GM23248 (cell line): ENCODE results near the gene BMP2K. TPM values are rescaled to one million over a fixed set of nuclear protein-coding genes. Genes with fewer than 3 reads are reported as not detected.

Source experiments
- DNase-seq: peaks from one replicate; pipeline ENCODE4 v3.0.0-alpha.2; 2015
- H2AFZ ChIP-seq: fragments of 200-600 bp; sonication (generic); 2 replicates; pipeline ENCODE4 v1.6.1; 2016; ENCODE audit warnings: antibody characterized with exemption
- H3F3A ChIP-seq: fragments of 200-600 bp; sonication (generic); 2 replicates; pipeline ENCODE4 v1.6.1; 2016; ENCODE audit warnings: mild to moderate bottlenecking, antibody characterized with exemption, mixed run types; ENCODE audit not compliant: insufficient read depth
- H3K27ac ChIP-seq: fragments of 200-600 bp; sonication (generic); 2 replicates; pipeline ENCODE4 v1.5.1; 2016; ENCODE audit warnings: mild to moderate bottlenecking
- H3K27me3 ChIP-seq: fragments of 200-600 bp; sonication (generic); replicated peaks from 2 replicates; pipeline ENCODE4 v1.6.1; 2016; ENCODE audit warnings: mild to moderate bottlenecking; ENCODE audit not compliant: insufficient read depth
- H3K36me3 ChIP-seq: fragments of 200-600 bp; sonication (generic); 2 replicates; pipeline ENCODE4 v1.6.1; 2016; ENCODE audit warnings: low read depth, mild to moderate bottlenecking
- H3K4me1 ChIP-seq: fragments of 200-600 bp; sonication (generic); 2 replicates; pipeline ENCODE4 v1.6.1; 2016; ENCODE audit warnings: mild to moderate bottlenecking; ENCODE audit not compliant: insufficient read depth
- H3K4me2 ChIP-seq: fragments of 200-600 bp; sonication (generic); one replicate; pipeline ENCODE4 v1.6.1; 2016; ENCODE audit warnings: mild to moderate bottlenecking; ENCODE audit not compliant: unreplicated experiment
- H3K4me3 ChIP-seq: fragments of 200-600 bp; sonication (generic); 2 replicates; pipeline ENCODE4 v1.5.1; 2016; ENCODE audit warnings: mild to moderate bottlenecking
- H3K79me2 ChIP-seq: fragments of 200-600 bp; sonication (generic); 2 replicates; pipeline ENCODE4 v1.6.1; 2016; ENCODE audit warnings: mild to moderate bottlenecking; ENCODE audit not compliant: insufficient read depth
- H3K9ac ChIP-seq: fragments of 200-600 bp; sonication (generic); 2 replicates; pipeline ENCODE4 v1.6.1; 2016; ENCODE audit warnings: mild to moderate bottlenecking
- H3K9me2 ChIP-seq: fragments of 200-600 bp; sonication (generic); 2 replicates; pipeline ENCODE4 v1.6.1; 2016; ENCODE audit warnings: mixed run types, mild to moderate bottlenecking, moderate library complexity; ENCODE audit not compliant: insufficient read depth
- H3K9me3 ChIP-seq: fragments of 200-600 bp; sonication (generic); one replicate; pipeline ENCODE4 v1.6.1; 2017; ENCODE audit warnings: low read depth
- H4K20me1 ChIP-seq: fragments of 200-600 bp; sonication (generic); 2 replicates; pipeline ENCODE4 v1.6.0; 2016; ENCODE audit not compliant: insufficient read depth
- EZH2 ChIP-seq: fragments of 200-600 bp; sonication (generic); IDR thresholded peaks from 2 replicates; pipeline ENCODE4 v1.6.1; 2018; ENCODE audit warnings: antibody characterized with exemption, mild to moderate bottlenecking; ENCODE audit not compliant: insufficient read depth, poor library complexity, severe bottlenecking
- EZH2phosphoT487 ChIP-seq: fragments of 200-600 bp; sonication (generic); IDR thresholded peaks from 2 replicates; pipeline ENCODE4 v1.6.1; 2018; ENCODE audit warnings: antibody characterized with exemption, moderate library complexity, mild to moderate bottlenecking, low read depth; ENCODE audit not compliant: insufficient read depth
- WGBS, 2 experiments: methylation state at CpG; one replicate each; pipeline ENCODE4 v1.1.6; 2015 to 2017; ENCODE audit warnings: low lambda C conversion rate in 2 of 2, low coverage in 1 of 2; ENCODE audit errors: missing lambda C conversion rate in 2 of 2; 5-methylcytosine and 5-hydroxymethylcytosine counted together
- in situ Hi-C: fragments of 300-500 bp; cut with MboI; formaldehyde crosslinking; loops from 2 replicates; pipeline ENCODE4 v1.15.0; 2020
- polyA plus RNA-seq: library from polyadenylated mRNA; unstranded; fragments of >200 nt; fragmentation: Nextera tagmentation; extraction: Ambion mirVana; gene quantifications from 2 replicates; pipeline ENCODE4 v1.2.1, GENCODE V29; 2016
- total RNA-seq: library from RNA; depleted of rRNA; stranded (reverse); fragments of >200 nt; shearing (Covaris generic); gene quantifications from 2 replicates; pipeline ENCODE4 v1.2.3, GENCODE V29; 2014; rRNA removed

The BMP2K gene
- total RNA-seq = 37.9 and 53.0 TPM in 2 replicates
- polyA plus RNA-seq = 9.3 and 11.0 TPM in 2 replicates

DNA sequence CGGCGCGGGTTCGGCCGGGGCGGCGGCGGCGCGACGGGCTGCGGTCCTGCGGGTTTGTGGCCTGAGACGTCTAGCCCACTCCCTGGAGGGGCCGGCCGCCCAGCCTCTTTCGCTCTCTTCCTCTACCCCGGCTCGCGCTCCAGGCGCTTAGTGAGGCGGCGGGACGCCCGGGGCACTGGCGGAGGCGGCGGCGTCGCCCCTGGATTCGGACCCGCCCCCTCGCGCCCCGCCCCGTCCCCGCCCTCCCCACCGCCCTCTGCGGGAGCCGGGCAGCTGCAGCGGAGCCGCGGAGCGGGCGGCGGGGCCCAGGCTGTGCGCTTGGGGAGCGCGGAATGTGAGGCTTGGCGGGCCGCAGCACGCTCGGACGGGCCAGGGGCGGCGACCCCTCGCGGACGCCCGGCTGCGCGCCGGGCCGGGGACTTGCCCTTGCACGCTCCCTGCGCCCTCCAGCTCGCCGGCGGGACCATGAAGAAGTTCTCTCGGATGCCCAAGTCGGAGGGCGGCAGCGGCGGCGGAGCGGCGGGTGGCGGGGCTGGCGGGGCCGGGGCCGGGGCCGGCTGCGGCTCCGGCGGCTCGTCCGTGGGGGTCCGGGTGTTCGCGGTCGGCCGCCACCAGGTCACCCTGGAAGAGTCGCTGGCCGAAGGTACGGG lies at the start of gene BMP2K:
Gene BMP2K, plus strand, starts transcription at position 272 of the 650 bp plus-strand sequence. Its CDS starts 194 bp downstream, at position 466.
- Histone ChIP-seq H3F3A (peaks cover 16% of the 10 kb centered on the region), H3K4me2 (peak within 1 kb of the TSS; percentile 97), H3K4me1 (peaks cover 41% of the 10 kb centered on the region), H3K79me2 (peaks cover 46% of the 10 kb centered on the region), H2AFZ (peak within 1 kb of the TSS; percentile 87), H3K27ac (peak within 1 kb of the TSS; percentile 91), H3K9ac (peak within 1 kb of the TSS; percentile 95), H3K9me2 (no peaks in the 10 kb centered on the region), H4K20me1 (no peaks in the 10 kb centered on the region; the same call in 1 of the 2 replicates), H3K27me3 (no peaks in the 10 kb centered on the region), H3K4me3 (peak within 1 kb of the TSS; percentile 84), H3K9me3 (no peaks in the 10 kb centered on the region), H3K36me3 (no peaks in the 10 kb centered on the region)
- TF ChIP-seq EZH2phosphoT487 = no peak
- TF ChIP-seq EZH2 = no peak
- WGBS, 2 experiments = 0 to 1% methylated on average over 14 to 66 of the region's 95 CpGs
- DNase-seq = peak; percentile 89
- in situ Hi-C loops = loop anchor here (10.0 kb wide), 1 partner anchor 121 kb away; no protein-coding TSS in a partner anchor

DNA sequence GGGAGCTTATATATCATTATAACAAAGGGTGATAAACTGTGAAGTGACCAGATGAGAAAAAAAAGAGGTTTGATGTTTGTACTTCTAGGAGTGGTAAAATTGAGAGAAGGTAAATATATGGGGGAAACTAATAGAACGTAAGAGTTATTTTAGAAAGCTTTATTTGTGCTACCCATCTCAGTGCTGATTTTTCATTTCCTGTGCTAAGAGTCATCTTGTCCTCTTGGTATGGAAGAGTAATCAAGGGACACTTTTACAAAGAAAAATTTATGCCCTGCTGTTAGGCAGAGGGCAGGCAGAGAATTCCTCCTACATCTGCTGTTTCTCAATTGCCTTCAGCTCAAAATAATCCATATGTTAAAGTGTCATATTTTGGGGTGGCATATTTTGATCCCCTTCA lies 49.6 kb upstream of the BMP2K start:
- Histone ChIP-seq H3K27me3 (no peaks in the 10 kb centered on the region), H3K27ac (no peak overlapping the region), H3K36me3 (no peaks in the 10 kb centered on the region), H3K4me1 (no peaks in the 10 kb centered on the region), H2AFZ (no peak overlapping the region), H4K20me1 (no peaks in the 10 kb centered on the region), H3K9ac (no peak overlapping the region), H3F3A (no peaks in the 10 kb centered on the region), H3K79me2 (no peaks in the 10 kb centered on the region), H3K4me2 (no peak overlapping the region), H3K9me2 (no peaks in the 10 kb centered on the region), H3K4me3 (no peak overlapping the region), H3K9me3 (no peaks in the 10 kb centered on the region)
- WGBS, 2 experiments = 94 to 95% methylated on average over 1 of the region's 1 CpG
- no peak for DNase-seq
- TF ChIP-seq EZH2 (no peak), EZH2phosphoT487 (no peak)
- in situ Hi-C loops = no loop called here

DNA sequence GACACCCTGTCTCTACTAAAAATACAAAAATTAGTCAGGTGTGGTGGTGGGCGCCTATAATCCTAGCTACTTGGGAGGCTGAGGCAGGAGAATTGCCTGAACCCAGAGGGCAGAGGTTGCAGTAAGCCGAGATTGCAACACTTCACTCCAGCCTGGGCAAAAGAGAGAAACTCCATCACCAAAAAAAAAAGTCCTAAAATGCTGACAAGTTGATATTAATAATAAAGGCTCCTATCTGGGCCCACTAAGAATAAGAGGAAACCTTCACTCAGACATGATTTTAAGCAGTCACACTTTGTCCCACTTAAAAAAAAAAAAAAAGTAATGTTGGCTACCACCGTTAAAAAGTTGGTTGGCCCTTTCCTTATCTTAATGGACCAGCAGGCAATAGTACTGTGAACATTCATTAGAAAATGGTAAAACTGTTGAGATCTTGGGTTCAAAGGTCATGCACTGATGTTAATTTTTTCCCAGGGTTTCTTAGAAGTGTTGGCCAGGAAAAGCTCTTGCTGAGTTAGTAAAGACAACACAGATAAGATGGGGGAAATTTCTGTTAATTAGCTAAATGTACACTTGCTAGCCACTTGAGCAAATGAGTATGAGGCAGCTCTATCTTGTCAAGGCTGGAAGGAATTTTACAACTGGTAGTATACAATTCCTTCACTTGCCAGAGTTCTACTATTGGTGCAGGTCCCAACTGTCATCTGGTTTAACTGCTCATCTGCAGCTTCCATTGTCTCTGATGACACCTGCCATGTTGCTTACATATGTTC lies 43.6 kb upstream of the BMP2K start:
- H3K4me1 ChIP-seq = no peaks in the 10 kb centered on the region
- in situ Hi-C loops = no loop called here

DNA sequence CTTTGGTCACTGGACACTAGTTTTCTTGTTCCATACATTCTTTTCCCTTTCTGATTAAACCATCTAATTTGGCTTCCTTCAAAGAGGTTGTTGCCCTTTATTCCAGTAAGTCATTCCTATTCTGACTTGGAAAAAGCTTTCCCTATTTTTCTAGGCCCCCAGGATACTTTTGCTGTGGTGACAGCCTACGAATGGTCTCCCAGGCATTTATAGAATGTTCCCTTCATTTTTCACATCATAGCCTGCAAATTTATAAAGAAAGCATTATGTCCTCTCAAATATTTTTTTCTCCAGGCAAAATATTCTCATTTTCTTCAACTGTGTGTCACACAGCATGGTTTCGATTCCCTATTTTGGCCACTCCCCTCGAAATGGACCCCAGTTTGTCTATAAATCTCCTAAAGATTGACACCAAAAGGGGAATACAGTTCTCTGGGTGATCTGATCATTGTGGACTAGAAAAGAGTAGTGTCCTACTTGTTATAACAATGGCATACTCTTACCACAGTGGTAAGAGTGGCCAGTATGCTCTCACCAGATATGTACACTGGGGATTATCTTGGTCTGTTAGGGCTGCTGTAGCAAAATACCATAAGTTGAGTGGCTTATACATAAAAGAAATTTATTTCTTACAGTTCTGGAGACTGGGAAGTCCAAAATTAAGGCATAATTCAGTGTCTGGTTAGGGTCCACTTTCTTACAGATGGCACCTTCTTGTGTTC lies 41.5 kb upstream of the BMP2K start:
- no peak for DNase-seq

More for the DNA sequence above, 43.6 kb upstream of the BMP2K start:
- no peaks in the 10 kb centered on the region for H3F3A ChIP-seq
- H3K4me3 ChIP-seq = no peak overlapping the region
- no peaks in the 10 kb centered on the region for H3K79me2 ChIP-seq
- H3K27ac ChIP-seq = no peak overlapping the region
- H3K9ac ChIP-seq = no peak overlapping the region
- H4K20me1 ChIP-seq = no peaks in the 10 kb centered on the region
- no peaks in the 10 kb centered on the region for H3K9me2 ChIP-seq
- H3K9me3 ChIP-seq = no peaks in the 10 kb centered on the region
- no peak overlapping the region for H3K4me2 ChIP-seq
- no peak for TF ChIP-seq EZH2
- TF ChIP-seq EZH2phosphoT487 = no peak
- no peaks in the 10 kb centered on the region for H3K36me3 ChIP-seq
- H3K27me3 ChIP-seq = no peaks in the 10 kb centered on the region
- WGBS, 2 experiments = 76 to 77% methylated on average over 3 of the region's 3 CpGs
- no peak for DNase-seq
- H2AFZ ChIP-seq = no peak overlapping the region

More for the DNA sequence above, 41.5 kb upstream of the BMP2K start:
- no peaks in the 10 kb centered on the region for H3K27me3 ChIP-seq
- no peak overlapping the region for H3K4me2 ChIP-seq
- no peaks in the 10 kb centered on the region for H3K4me1 ChIP-seq
- no peak overlapping the region for H3K4me3 ChIP-seq
- no peak for TF ChIP-seq EZH2
- no peak for TF ChIP-seq EZH2phosphoT487
- 85 to 88% methylated on average over 3 of the region's 3 CpGs for WGBS, 2 experiments
- H3K36me3 ChIP-seq = no peaks in the 10 kb centered on the region
- H3K9me3 ChIP-seq = no peaks in the 10 kb centered on the region
- in situ Hi-C loops = no loop called here
- no peaks in the 10 kb centered on the region for H3F3A ChIP-seq
- H3K79me2 ChIP-seq = no peaks in the 10 kb centered on the region
- H3K9ac ChIP-seq = no peak overlapping the region
- no peaks in the 10 kb centered on the region for H3K9me2 ChIP-seq
- no peaks in the 10 kb centered on the region for H4K20me1 ChIP-seq
- no peak overlapping the region for H3K27ac ChIP-seq
- no peak overlapping the region for H2AFZ ChIP-seq
